GM12872 (cell line): Measurements from ENCODE around the gene RNF145.

Experiments used
- CTCF ChIP-seq: IDR thresholded peaks from 3 replicates; pipeline ENCODE4 v1.5.1; 2011; ENCODE audit warnings: low read depth, mild to moderate bottlenecking, low read length, moderate library complexity; ENCODE audit not compliant: insufficient read depth

RNF145 gene

DNA sequence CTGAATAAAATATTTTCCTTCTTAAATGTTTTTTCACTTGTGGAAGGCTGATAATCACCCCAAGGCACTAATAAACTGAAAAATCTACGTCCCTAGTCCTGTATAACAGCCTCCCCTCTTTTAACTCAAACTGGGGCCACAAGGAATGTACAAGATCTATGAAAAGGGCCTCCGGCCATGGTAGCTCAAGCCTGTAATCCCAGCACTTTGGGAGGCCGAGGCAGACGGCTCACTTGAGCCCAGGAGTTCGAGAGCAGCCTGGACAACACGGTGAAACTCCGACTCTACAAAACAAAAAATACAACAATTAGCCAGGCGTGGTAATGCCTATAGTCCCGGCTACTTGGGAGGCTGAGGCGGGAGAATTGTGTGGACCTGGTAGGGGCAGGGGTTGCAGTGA, 23.6 kb downstream of the RNF145 start:
- no peak for TF ChIP-seq CTCF

DNA sequence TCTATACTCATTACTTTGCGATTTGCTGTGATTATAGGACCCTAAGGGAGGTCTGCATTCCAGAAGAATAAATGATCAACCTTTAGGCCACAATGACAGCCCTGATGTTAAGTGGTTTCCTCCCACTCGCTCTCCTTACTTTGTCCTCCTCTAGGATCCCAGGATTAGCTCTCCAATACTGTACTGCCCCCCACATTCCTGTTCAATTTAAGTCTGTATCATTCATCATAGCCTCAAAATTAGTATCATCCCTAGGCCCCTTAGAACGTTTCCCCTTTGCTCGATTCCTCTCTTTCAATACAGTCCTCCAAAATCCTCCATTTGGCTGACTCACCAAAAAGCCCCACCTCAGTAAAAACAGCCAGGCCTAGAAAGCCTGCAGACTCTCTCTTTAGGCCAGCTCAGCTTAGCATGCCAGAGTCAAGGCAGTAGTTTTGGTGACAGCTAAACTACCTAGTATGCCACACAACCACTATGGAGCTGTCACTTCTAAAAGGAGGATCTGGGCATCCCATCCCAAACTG, 24.4 kb downstream of the RNF145 start:
- TF ChIP-seq CTCF: no peak

GRCh38 chr5:159184236-159184635, 25.1 kb downstream of the RNF145 start:
- TF ChIP-seq CTCF: no peak

DNA sequence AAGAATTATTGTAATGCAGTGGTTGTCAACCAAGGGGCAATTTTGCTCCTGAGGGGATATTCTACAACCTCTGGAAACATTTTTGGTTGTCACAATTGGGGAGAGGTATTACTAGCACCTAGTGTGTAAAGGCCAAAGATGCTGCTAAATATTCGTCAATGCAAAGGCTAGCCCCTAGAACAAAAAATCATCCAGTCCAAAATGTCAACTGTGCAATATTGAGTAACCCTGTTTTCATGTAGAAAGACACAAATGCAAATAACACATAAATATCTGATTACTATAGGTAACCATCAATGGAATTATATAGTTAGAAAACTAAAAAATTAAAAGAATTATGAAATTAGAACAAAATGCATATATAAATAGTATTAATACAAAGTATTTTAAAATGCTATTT, 26.1 kb downstream of the RNF145 start:
- TF ChIP-seq CTCF: no peak

- no peak for TF ChIP-seq CTCF
Observed at GRCh38 chr5:159182691-159183090, 26.7 kb downstream of the RNF145 start.

DNA sequence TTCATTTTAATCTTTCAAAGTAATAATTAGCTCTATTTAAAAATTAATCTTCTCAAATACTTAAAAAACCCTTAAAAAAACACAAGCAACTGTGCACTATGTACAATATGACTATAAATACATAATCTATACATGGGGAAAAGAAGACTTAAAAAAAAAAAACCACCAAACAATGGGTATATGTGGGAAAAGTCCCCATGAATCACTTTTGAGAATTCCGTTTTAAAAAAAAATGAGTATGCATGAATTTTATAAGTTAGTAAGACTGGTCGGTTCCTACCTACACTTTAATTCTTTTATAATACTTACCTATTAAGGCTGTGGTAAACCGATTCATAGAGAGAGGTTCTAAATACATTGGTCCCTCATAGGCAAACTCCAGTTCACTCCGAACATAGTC, 27.7 kb downstream of the RNF145 start:
- no peak for TF ChIP-seq CTCF

DNA sequence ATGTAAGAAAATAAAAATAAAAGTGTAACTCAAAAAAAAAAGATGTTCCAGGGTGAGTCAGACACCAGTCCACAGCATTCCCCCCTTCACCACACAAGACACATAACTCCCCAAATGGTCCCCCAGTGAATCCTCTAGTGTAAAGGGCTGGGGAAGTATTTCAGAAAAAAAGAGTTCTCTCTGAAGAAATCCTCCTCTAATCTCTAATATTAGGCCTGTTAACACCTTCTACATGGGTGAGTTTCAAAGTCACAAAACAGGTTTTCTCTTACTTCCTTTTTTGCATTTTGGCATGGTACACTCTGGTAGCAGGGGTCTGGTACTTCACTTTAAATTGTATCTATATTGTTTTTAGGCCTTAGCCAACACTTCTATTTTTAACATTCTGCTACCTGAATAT, 28.2 kb downstream of the RNF145 start:
- no peak for TF ChIP-seq CTCF
